ENCODE data around the gene DPPA4. TPM values are rescaled to one million over a fixed set of nuclear protein-coding genes. Genes with fewer than 3 reads are reported as not detected.

Gene DPPA4
- total RNA-seq, 4 donors from 2014 or later: not detected

- Histone ChIP-seq H3K9me3 (no peaks in the 10 kb centered on the region), H3K27ac (no peak overlapping the region), H3K4me3 (no peak overlapping the region), H3K27me3 (no peaks in the 10 kb centered on the region), H3K4me1 (no peaks in the 10 kb centered on the region), H3K36me3 (no peaks in the 10 kb centered on the region)
- TF ChIP-seq POLR2A (IDR thresholded peaks at IDR 0.05): no peak
- TF ChIP-seq CTCF (IDR thresholded peaks at IDR 0.05): no peak
- TF ChIP-seq EP300 (IDR thresholded peaks at IDR 0.05): no peak
- no peak for DNase-seq (ENCODE audit: low spot score in 2 of 2)
- 49 to 54% methylated on average over 2 of the region's 2 CpGs for WGBS, 2 donors
Measured at GRCh38 chr3:109297496-109297895, 39.9 kb downstream of the DPPA4 start.

- Histone ChIP-seq H3K4me3 (no peak overlapping the region), H3K27ac (no peak overlapping the region), H3K27me3 (no peaks in the 10 kb centered on the region), H3K9me3 (no peaks in the 10 kb centered on the region), H3K4me1 (no peaks in the 10 kb centered on the region), H3K36me3 (no peaks in the 10 kb centered on the region)
- DNase-seq (ENCODE audit: low spot score in 2 of 2): no peak
- TF ChIP-seq EP300 (IDR thresholded peaks at IDR 0.05): no peak
- no peak for TF ChIP-seq POLR2A (IDR thresholded peaks at IDR 0.05)
- no peak for TF ChIP-seq CTCF (IDR thresholded peaks at IDR 0.05)
Measured at GRCh38 chr3:109284071-109284470, 53.3 kb downstream of the DPPA4 start.

- no peak for DNase-seq (ENCODE audit: low spot score in 2 of 2)
- 22 to 37% methylated on average over 1 of the region's 1 CpG for WGBS, 2 donors
- Histone ChIP-seq H3K27me3 (no peaks in the 10 kb centered on the region), H3K27ac (no peak overlapping the region), H3K36me3 (no peaks in the 10 kb centered on the region), H3K9me3 (no peaks in the 10 kb centered on the region), H3K4me3 (no peak overlapping the region), H3K4me1 (no peaks in the 10 kb centered on the region)
- no peak for TF ChIP-seq EP300 (IDR thresholded peaks at IDR 0.05)
- TF ChIP-seq CTCF (IDR thresholded peaks at IDR 0.05): no peak
- TF ChIP-seq POLR2A (IDR thresholded peaks at IDR 0.05): no peak
Measured at GRCh38 chr3:109278546-109278945, 58.8 kb downstream of the DPPA4 start.

- WGBS, 2 donors: 44 to 53% methylated on average over 3 of the region's 3 CpGs
- H3K4me3 ChIP-seq: no peak overlapping the region
- DNase-seq (ENCODE audit: low spot score in 2 of 2): no peak
- no peak overlapping the region for H3K27ac ChIP-seq
- TF ChIP-seq EP300 (IDR thresholded peaks at IDR 0.05) (no peak), POLR2A (IDR thresholded peaks at IDR 0.05) (no peak), CTCF (IDR thresholded peaks at IDR 0.05) (no peak)
- no peaks in the 10 kb centered on the region for H3K27me3 ChIP-seq
- no peaks in the 10 kb centered on the region for H3K36me3 ChIP-seq
- no peaks in the 10 kb centered on the region for H3K9me3 ChIP-seq
- no peaks in the 10 kb centered on the region for H3K4me1 ChIP-seq
Measured at GRCh38 chr3:109278141-109278540, 59.2 kb downstream of the DPPA4 start.

Small RNAs within 50 kb of the gene (small RNA-seq; reads per million reads assigned to genes)
- gene AC124945.1: not detected
- not detected for gene RF00017

Other genes starting within 250 kb of the DPPA4 start
- under 1 TPM in 2 of 4 donors, not detected in 2; 0.20 to 0.22 TPM for gene MORC1, start 219.4 kb downstream of the DPPA4 start, total RNA-seq
- gene C3orf85, start 200.8 kb downstream of the DPPA4 start, total RNA-seq: not detected
- not detected for gene DPPA2, start 21.0 kb downstream of the DPPA4 start, total RNA-seq

All from tibial nerve (tissue), 4 donors.